Measurements from ENCODE around the gene MAEA. TPM values are rescaled to one million over a fixed set of nuclear protein-coding genes. Genes with fewer than 3 reads are reported as not detected.
A peak's percentile ranks its signal among the peaks of the same experiment; 100 is the strongest.

Gene MAEA
- total RNA-seq, 1 donor from 2014 or later: 56.3 TPM

DNA sequence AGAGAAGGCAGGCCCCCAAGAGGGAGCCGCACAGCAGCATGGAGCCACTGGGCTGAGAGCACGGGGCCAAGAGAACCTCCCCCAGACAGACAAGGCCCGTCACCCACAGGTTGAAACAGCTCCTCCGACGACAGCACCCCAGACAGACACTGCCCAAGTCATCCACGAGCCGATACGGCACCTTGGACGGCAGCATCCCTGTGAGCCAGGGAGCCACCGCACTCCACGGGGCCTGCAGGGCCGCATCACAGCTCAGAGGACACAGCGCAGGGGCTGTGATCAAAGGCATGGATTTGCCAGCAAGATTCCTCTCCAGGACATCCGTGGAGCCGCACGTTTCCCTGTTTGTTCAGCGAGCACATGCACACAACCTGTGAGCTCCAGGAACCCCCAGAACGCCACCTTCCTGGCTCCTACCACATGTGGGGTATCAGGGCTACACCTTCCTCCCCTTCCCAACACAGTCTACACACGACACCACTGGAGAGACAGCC is 44.7 kb upstream of the MAEA start:
- no peaks in the 10 kb centered on the region for H3K27me3 Mint-ChIP-seq (ENCODE audit: low read depth)
- peak overlapping the region; percentile 27 for H3K27ac Mint-ChIP-seq (ENCODE audit: unreplicated experiment)
- H3K9me3 Mint-ChIP-seq (ENCODE audit: low read depth): no peaks in the 10 kb centered on the region
- peaks cover 43% of the 10 kb centered on the region for H3K4me1 Mint-ChIP-seq (ENCODE audit: low read depth)
- TF ChIP-seq, protein P1, sequence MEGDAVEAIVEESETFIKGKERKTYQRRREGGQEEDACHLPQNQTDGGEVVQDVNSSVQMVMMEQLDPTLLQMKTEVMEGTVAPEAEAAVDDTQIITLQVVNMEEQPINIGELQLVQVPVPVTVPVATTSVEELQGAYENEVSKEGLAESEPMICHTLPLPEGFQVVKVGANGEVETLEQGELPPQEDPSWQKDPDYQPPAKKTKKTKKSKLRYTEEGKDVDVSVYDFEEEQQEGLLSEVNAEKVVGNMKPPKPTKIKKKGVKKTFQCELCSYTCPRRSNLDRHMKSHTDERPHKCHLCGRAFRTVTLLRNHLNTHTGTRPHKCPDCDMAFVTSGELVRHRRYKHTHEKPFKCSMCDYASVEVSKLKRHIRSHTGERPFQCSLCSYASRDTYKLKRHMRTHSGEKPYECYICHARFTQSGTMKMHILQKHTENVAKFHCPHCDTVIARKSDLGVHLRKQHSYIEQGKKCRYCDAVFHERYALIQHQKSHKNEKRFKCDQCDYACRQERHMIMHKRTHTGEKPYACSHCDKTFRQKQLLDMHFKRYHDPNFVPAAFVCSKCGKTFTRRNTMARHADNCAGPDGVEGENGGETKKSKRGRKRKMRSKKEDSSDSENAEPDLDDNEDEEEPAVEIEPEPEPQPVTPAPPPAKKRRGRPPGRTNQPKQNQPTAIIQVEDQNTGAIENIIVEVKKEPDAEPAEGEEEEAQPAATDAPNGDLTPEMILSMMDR (IDR thresholded peaks at IDR 0.05): no peak
- DNase-seq (ENCODE audit: low spot score): peak; percentile 79
- no peaks in the 10 kb centered on the region for H3K36me3 Mint-ChIP-seq (ENCODE audit: low read depth)
- no peak overlapping the region for H3K4me3 Mint-ChIP-seq (ENCODE audit: unreplicated experiment)

DNA sequence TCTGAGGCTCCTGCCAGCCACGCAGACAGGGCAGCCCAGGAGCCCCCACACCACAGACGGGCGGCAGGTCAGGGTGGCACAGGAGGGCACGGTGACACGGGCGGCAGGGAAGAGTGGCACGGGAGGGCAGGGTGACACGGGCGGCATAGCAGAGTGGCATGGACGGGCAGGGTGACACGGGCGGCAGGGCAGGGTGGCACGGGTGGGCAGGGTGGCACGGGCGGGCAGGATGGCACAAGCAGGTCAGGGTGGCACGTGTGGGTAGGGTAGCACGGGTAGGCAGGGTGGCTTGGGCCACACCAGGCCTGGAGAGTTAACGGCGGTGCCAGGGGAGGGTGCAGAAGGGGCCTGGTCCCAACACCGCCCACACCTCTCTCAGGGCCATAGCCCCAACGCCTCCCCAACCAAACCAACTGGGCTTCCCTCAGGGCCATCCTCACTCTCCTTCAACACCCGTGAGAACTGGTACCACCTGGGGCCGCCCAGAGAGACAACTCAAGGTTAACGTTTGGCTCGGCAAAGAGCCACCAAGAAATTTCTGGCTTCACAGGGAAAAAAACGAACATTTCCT is 44.1 kb upstream of the MAEA start:
- no peaks in the 10 kb centered on the region for H3K9me3 Mint-ChIP-seq (ENCODE audit: low read depth)
- H3K27me3 Mint-ChIP-seq (ENCODE audit: low read depth): no peaks in the 10 kb centered on the region
- H3K27ac Mint-ChIP-seq (ENCODE audit: unreplicated experiment): peak overlapping the region; percentile 27
- DNase-seq (ENCODE audit: low spot score): peak; percentile 93
- no peak overlapping the region for H3K4me3 Mint-ChIP-seq (ENCODE audit: unreplicated experiment)
- peaks cover 47% of the 10 kb centered on the region for H3K4me1 Mint-ChIP-seq (ENCODE audit: low read depth)
- H3K36me3 Mint-ChIP-seq (ENCODE audit: low read depth): peaks cover under 1% of the 10 kb centered on the region
- TF ChIP-seq, protein P1 (IDR thresholded peaks at IDR 0.05): no peak

DNA sequence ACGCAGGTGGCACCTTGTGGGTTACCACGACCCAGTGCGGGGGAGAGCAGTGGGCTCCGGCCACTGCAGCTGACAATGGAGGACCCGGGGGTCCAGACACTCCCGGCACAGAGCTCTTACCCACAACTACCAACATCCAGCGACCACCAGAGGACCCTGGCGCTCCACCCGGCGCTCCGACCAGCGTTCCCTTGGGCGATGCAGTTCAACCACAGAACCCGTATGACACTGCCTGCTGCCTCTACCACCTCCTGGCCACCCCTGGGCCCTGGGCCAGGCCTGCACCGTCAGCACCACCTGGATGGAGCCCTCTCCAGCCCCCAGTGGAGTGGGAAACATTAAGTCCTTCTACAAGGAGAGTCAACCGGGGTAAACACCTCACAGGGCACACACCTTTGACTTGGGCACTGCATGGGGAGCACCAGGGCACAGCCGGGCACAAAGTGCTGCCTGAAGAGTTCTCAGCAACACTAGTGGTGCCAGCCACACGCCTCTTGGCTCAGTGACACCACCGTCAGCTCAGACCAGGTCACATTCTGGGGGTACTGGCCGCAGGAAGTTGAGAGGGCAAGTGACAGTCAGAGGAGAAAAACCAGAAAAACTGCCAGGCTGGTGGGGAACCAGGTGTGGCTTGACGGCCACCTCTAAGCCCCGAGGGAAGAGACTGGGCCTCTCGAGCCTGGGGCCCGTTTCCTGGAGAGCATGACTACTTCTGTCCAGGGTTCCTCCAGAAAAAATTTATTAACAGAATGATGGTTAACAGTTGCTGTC is 43.4 kb upstream of the MAEA start:
- Mint-ChIP-seq H3K27ac (ENCODE audit: unreplicated experiment) (peak overlapping the region; percentile 45), H3K36me3 (ENCODE audit: low read depth) (peaks cover 4% of the 10 kb centered on the region), H3K4me3 (ENCODE audit: unreplicated experiment) (peak overlapping the region; percentile 79), H3K4me1 (ENCODE audit: low read depth) (peaks cover 51% of the 10 kb centered on the region), H3K27me3 (ENCODE audit: low read depth) (no peaks in the 10 kb centered on the region), H3K9me3 (ENCODE audit: low read depth) (peaks cover 5% of the 10 kb centered on the region)
- peak; percentile 79 for DNase-seq (ENCODE audit: low spot score)
- TF ChIP-seq, protein P1 (IDR thresholded peaks at IDR 0.05): no peak

DNA sequence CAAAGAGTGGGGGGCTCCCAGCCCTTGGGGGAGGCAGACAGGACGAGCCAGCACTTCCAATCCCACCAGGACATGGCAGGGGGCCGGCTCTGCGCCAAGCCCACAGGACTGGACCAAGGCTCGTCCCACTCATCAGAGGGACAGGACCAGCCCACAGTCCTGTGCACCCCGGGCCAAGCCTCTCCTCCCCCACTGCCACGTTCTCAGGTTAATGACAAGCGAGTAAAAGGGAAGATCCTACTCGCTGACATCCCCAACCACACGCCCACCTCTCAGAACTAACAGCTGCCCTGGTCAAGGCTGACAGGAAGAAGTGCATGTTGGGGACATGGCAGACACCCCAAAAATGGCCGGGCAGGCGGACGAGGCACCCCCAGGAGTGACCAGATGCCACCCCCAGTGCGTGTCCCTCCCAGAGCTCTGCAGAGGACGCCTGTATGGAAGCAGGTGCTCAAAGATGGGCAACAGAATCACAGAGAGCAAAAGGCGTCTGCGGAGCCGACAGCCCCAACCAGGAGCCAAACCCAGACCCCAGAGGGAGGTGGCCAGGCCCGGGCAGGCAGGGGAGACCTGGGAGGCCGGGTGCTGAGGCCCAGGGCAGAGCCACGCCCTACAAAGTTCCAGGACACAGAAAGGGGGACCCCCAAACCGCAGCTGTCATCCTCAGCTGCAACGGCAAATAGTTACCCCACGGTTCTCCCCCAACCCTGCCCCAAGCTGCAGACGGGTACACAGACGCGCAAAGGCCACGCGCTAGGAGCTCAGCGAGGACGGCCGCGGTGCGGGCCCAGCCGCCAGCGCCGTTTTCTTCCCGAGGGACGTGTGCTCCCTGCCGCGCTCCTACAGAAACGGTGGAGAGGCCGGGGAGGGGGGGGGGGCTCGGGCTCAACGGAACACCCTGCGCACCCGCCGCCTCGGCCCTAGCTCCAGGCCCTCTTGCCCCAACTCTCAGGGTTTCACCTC is 42.5 kb upstream of the MAEA start:
- DNase-seq (ENCODE audit: low spot score): peak; percentile 87
- Mint-ChIP-seq H3K4me3 (ENCODE audit: unreplicated experiment) (peak overlapping the region; percentile 79), H3K27ac (ENCODE audit: unreplicated experiment) (peak overlapping the region; percentile 80), H3K4me1 (ENCODE audit: low read depth) (peaks cover 51% of the 10 kb centered on the region), H3K36me3 (ENCODE audit: low read depth) (peaks cover 10% of the 10 kb centered on the region), H3K27me3 (ENCODE audit: low read depth) (no peaks in the 10 kb centered on the region), H3K9me3 (ENCODE audit: low read depth) (peaks cover 5% of the 10 kb centered on the region)
- TF ChIP-seq, protein P1 (IDR thresholded peaks at IDR 0.05): no peak

DNA sequence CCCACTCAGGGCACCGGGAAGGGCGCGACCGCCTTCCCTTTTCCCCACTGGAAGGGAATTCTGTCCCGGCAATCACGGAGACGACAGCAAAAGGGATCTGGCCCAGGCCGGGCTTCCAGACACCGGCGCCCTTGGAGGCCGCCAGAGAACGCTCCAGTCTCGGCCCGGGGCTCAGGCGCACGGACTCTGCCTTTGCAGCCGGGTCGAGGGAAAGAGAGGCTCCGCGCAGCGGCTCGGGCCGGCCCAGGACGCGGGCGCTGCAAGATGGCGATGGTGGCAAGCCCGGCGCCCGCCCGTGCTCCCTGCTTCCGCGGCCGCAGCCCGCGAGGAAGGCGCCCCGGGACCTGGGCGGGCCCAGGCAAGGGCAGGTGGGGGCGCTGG is 41.8 kb upstream of the MAEA start:
- H3K4me3 Mint-ChIP-seq (ENCODE audit: unreplicated experiment): peak overlapping the region; percentile 79
- peaks cover 14% of the 10 kb centered on the region for H3K36me3 Mint-ChIP-seq (ENCODE audit: low read depth)
- H3K27ac Mint-ChIP-seq (ENCODE audit: unreplicated experiment): peak overlapping the region; percentile 41
- H3K9me3 Mint-ChIP-seq (ENCODE audit: low read depth): peaks cover 10% of the 10 kb centered on the region
- TF ChIP-seq, protein P1 (IDR thresholded peaks at IDR 0.05): no peak
- no peaks in the 10 kb centered on the region for H3K27me3 Mint-ChIP-seq (ENCODE audit: low read depth)
- peaks cover 49% of the 10 kb centered on the region for H3K4me1 Mint-ChIP-seq (ENCODE audit: low read depth)
- peak; percentile 79 for DNase-seq (ENCODE audit: low spot score)

Measured in chondrocyte (in vitro differentiated cells).